Esophagus squamous epithelium (tissue), 4 donors: ENCODE data around the gene LINC00305.

Experiments
- POLR2A ChIP-seq, 4 donors: fragments of 450-650 bp; IDR thresholded peaks; one replicate each; pipeline ENCODE4 v1.6.1; 2017; ENCODE audit warnings: antibody characterized with exemption in 4 of 4, mild to moderate bottlenecking in 4 of 4, moderate library complexity in 3 of 4
- TF ChIP-seq, protein P1 (sequence below), 6 experiments: fragments of 450-650 bp in 4 of 6; fragments of 200-600 bp in 2 of 6; sonication (generic) in 2 of 6; IDR thresholded peaks; one replicate each; pipeline ENCODE4 v1.5.1; 2016 to 2019; ENCODE audit warnings: antibody characterized with exemption in 6 of 6, mild to moderate bottlenecking in 4 of 6, moderate library complexity in 4 of 6

DNA sequence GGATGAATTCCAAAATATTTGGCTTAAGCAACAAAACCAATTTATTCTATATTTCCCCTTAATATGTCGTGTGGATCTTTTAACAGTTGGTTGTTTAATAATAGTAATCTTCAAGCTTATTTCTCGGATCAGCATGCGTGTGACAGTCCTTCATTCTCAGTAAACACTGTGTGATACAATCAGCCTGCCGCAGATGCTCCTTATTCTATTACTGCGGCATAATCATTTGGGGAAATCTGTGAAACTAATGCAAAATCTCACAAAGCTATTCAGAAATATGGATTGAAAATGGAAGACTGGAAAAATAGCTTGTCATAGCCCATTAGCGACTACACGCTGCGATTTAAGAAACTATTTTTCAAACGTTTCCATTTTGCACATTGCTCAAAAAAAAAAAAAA, 36.9 kb downstream of the LINC00305 start:
- TF ChIP-seq, protein P1, sequence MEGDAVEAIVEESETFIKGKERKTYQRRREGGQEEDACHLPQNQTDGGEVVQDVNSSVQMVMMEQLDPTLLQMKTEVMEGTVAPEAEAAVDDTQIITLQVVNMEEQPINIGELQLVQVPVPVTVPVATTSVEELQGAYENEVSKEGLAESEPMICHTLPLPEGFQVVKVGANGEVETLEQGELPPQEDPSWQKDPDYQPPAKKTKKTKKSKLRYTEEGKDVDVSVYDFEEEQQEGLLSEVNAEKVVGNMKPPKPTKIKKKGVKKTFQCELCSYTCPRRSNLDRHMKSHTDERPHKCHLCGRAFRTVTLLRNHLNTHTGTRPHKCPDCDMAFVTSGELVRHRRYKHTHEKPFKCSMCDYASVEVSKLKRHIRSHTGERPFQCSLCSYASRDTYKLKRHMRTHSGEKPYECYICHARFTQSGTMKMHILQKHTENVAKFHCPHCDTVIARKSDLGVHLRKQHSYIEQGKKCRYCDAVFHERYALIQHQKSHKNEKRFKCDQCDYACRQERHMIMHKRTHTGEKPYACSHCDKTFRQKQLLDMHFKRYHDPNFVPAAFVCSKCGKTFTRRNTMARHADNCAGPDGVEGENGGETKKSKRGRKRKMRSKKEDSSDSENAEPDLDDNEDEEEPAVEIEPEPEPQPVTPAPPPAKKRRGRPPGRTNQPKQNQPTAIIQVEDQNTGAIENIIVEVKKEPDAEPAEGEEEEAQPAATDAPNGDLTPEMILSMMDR (IDR thresholded peaks at IDR 0.05): no peak
- TF ChIP-seq POLR2A (IDR thresholded peaks at IDR 0.05): no peak
